Esophagus muscularis mucosa (tissue), 4 donors: ENCODE data around the gene ZFHX3. TPM values are rescaled to one million over a fixed set of nuclear protein-coding genes. Genes with fewer than 3 reads are reported as not detected.

Source experiments
- DNase-seq: peaks from one replicate; pipeline ENCODE4 v3.0.0-alpha.2; 2017; ENCODE audit errors: extremely low spot score
- H3K27ac ChIP-seq, 4 donors: fragments of 200-600 bp; sonication (generic); replicated peaks in 1 of 4; 1 replicate in 3 of 4; 2 replicates in 1 of 4; pipeline ENCODE4 v1.5.1; 2016 to 2019; ENCODE audit warnings: mild to moderate bottlenecking in 1 of 4
- H3K27me3 ChIP-seq, 4 donors: fragments of 200-600 bp; sonication (generic); one replicate each; pipeline versions ENCODE4 v1.5.1 to v1.6.0; 2016 to 2019
- H3K36me3 ChIP-seq, 4 donors: fragments of 200-600 bp; sonication (generic); one replicate each; pipeline ENCODE4 v1.5.1; 2016 to 2019
- H3K4me1 ChIP-seq, 4 donors: fragments of 200-600 bp; sonication (generic); one replicate each; pipeline ENCODE4 v1.5.1; 2016 to 2019
- H3K4me3 ChIP-seq, 4 donors: fragments of 200-600 bp; sonication (generic); 1 replicate in 2 of 4; 2 replicates in 2 of 4; pipeline ENCODE4 v1.5.1; 2016 to 2019; ENCODE audit warnings: mild to moderate bottlenecking in 4 of 4, moderate library complexity in 1 of 4
- H3K9me3 ChIP-seq, 4 donors: fragments of 200-600 bp; sonication (generic); 1 replicate in 3 of 4; 2 replicates in 1 of 4; pipeline ENCODE4 v1.5.1; 2016 to 2019
- CTCF ChIP-seq, 3 experiments: fragments of 200-600 bp in 2 of 3; fragments of 450-650 bp in 1 of 3; sonication (generic) in 2 of 3; IDR thresholded peaks; one replicate each; pipeline ENCODE4 v1.5.1; 2017 to 2019; ENCODE audit warnings: antibody characterized with exemption in 3 of 3, mild to moderate bottlenecking in 2 of 3, moderate library complexity in 1 of 3
- EP300 ChIP-seq: sonication (generic); formaldehyde crosslinking; IDR thresholded peaks from one replicate; pipeline ENCODE4 v1.6.1; 2017; ENCODE audit warnings: antibody characterized with exemption
- POLR2A ChIP-seq: fragments of 450-650 bp; IDR thresholded peaks from one replicate; pipeline ENCODE4 v1.6.1; 2017; ENCODE audit warnings: antibody characterized with exemption, moderate library complexity, mild to moderate bottlenecking, low read depth
- POLR2AphosphoS5 ChIP-seq, 2 donors: sonication (generic); formaldehyde crosslinking; IDR thresholded peaks; one replicate each; pipeline ENCODE4 v1.6.1; 2017; ENCODE audit warnings: antibody characterized with exemption in 2 of 2
- WGBS: methylation state at CpG from one replicate; pipeline ENCODE4 v1.1.5; 2018; 5-methylcytosine and 5-hydroxymethylcytosine counted together
- intact Hi-C: fragments of 100-400 bp; cut with DNase I; formaldehyde crosslinking; loops from one replicate; pipeline ENCODE4 v1.15.1; 2023
- total RNA-seq, 4 donors: library from RNA; depleted of rRNA; stranded (reverse); fragments of >200 nt; gene quantifications; one replicate each; pipeline versions ENCODE4 v1.1.0 to v1.2.1, GENCODE V29; 2016

The ZFHX3 gene
- total RNA-seq, 4 donors from 2014 or later, result 25.7 to 53.0 (median 30.6) TPM

GRCh38 chr16:72846594-72846993 lies 201.3 kb downstream of the ZFHX3 start:
- Histone ChIP-seq H3K4me3 (no peak overlapping the region), H3K4me1 (peaks cover 50 to 70% (median 62%) of the 10 kb centered on the region in 4 donors), H3K36me3 (no peaks in the 10 kb centered on the region), H3K27ac (no peak overlapping the region), H3K9me3 (no peaks in the 10 kb centered on the region), H3K27me3 (no peaks in the 10 kb centered on the region)
- no peak for DNase-seq
- 95% methylated on average over 8 of the region's 8 CpGs for WGBS
- intact Hi-C loops, result loop anchor here (5.0 kb wide), 1 partner anchor 331 kb away; no protein-coding TSS in a partner anchor
- TF ChIP-seq POLR2AphosphoS5 (IDR thresholded peaks at IDR 0.05) (no peak), EP300 (no peak), CTCF (IDR thresholded peaks at IDR 0.05) (no peak), POLR2A (no peak)

- intact Hi-C loops, result loop anchor here (5.0 kb wide), 1 partner anchor 332 kb away; no protein-coding TSS in a partner anchor
- TF ChIP-seq EP300, result no peak
- no peak for TF ChIP-seq CTCF (IDR thresholded peaks at IDR 0.05)
- TF ChIP-seq POLR2AphosphoS5 (IDR thresholded peaks at IDR 0.05), result no peak
- no peak for TF ChIP-seq POLR2A
These were observed 202.5 kb downstream of the ZFHX3 start for GRCh38 chr16:72845322-72846020.

GRCh38 chr16:72844225-72844920 lies 203.6 kb downstream of the ZFHX3 start:
- H3K4me1 ChIP-seq, result peaks cover 38 to 67% (median 55%) of the 10 kb centered on the region in 4 donors
- no peak for TF ChIP-seq EP300
- TF ChIP-seq POLR2A, result no peak
- TF ChIP-seq POLR2AphosphoS5 (IDR thresholded peaks at IDR 0.05), result no peak
- TF ChIP-seq CTCF (IDR thresholded peaks at IDR 0.05), result no peak
- intact Hi-C loops, result no loop called here

More at GRCh38 chr16:72845322-72846020, 202.5 kb downstream of the ZFHX3 start:
- H3K4me3 ChIP-seq, result no peak overlapping the region
- no peaks in the 10 kb centered on the region for H3K36me3 ChIP-seq
- no peaks in the 10 kb centered on the region for H3K27me3 ChIP-seq
- H3K27ac ChIP-seq, result no peak overlapping the region
- no peaks in the 10 kb centered on the region for H3K9me3 ChIP-seq
- 99% methylated on average over 16 of the region's 16 CpGs for WGBS
- peaks cover 49 to 70% (median 61%) of the 10 kb centered on the region in 4 donors for H3K4me1 ChIP-seq
- no peak for DNase-seq

GRCh38 chr16:72841506-72841905 lies 206.4 kb downstream of the ZFHX3 start:
- no peak for DNase-seq
- TF ChIP-seq EP300 (no peak), POLR2AphosphoS5 (IDR thresholded peaks at IDR 0.05) (no peak), POLR2A (no peak), CTCF (IDR thresholded peaks at IDR 0.05) (no peak)
- Histone ChIP-seq H3K27me3 (no peaks in the 10 kb centered on the region), H3K27ac (no peak overlapping the region), H3K4me1 (peaks cover 16 to 58% (median 40%) of the 10 kb centered on the region in 4 donors), H3K36me3 (no peaks in the 10 kb centered on the region), H3K4me3 (no peak overlapping the region), H3K9me3 (no peaks in the 10 kb centered on the region)
- intact Hi-C loops, result no loop called here
- WGBS, result 80% methylated on average over 3 of the region's 3 CpGs

More at GRCh38 chr16:72844225-72844920, 203.6 kb downstream of the ZFHX3 start:
- Histone ChIP-seq H3K4me3 (no peak overlapping the region), H3K27me3 (no peaks in the 10 kb centered on the region), H3K27ac (no peak overlapping the region), H3K9me3 (no peaks in the 10 kb centered on the region), H3K36me3 (no peaks in the 10 kb centered on the region)
- DNase-seq, result no peak
- WGBS, result 80% methylated on average over 11 of the region's 11 CpGs
